Measurements from ENCODE around the gene MRPL27.

DNA sequence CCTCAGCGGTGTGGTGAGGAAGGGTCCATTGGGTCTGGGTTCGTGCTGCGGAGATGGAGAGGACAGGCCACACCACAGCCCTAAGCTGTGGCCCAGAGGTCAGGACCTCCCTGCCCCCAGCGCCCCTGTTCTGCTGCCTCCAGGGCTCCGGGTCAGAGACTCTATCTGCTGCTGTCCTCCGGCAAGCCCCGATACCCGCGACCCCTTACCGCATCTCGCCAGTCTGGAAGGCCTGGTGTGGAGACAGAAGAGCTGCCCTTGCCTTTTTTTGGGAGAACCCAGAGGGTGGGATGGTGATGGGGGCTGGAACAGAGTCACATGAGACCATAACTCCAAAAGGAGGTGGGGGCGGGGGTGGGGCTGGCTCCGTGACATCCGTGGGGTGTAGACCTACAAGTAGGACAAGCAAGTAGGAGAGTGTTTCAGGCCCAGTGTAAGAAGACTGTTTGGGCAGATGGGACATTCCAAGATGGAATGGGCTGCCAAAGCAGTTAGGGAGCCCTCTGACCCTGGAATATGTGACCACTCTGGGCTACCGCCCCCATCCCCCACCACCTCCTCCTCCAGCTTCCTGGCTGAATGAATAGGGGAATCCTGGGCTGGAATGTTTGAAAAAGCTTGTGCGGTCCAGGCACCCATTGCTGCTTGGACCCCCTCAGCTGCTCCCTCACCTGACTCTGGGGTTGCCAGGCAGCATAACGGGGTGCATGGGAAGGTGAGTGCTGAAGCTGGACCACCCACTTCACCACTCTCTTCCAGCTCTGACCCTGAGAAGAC, 25.7 kb downstream of the MRPL27 start:
- TF ChIP-seq, protein P1, sequence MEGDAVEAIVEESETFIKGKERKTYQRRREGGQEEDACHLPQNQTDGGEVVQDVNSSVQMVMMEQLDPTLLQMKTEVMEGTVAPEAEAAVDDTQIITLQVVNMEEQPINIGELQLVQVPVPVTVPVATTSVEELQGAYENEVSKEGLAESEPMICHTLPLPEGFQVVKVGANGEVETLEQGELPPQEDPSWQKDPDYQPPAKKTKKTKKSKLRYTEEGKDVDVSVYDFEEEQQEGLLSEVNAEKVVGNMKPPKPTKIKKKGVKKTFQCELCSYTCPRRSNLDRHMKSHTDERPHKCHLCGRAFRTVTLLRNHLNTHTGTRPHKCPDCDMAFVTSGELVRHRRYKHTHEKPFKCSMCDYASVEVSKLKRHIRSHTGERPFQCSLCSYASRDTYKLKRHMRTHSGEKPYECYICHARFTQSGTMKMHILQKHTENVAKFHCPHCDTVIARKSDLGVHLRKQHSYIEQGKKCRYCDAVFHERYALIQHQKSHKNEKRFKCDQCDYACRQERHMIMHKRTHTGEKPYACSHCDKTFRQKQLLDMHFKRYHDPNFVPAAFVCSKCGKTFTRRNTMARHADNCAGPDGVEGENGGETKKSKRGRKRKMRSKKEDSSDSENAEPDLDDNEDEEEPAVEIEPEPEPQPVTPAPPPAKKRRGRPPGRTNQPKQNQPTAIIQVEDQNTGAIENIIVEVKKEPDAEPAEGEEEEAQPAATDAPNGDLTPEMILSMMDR (conservative IDR thresholded peaks at IDR 0.05; ENCODE audit: low read length) = no peak
- no peak for TF ChIP-seq EZH2phosphoT487 (IDR thresholded peaks at IDR 0.05; ENCODE audit: borderline replicate concordance, low read depth, low read length)

All from OCI-LY7 (cell line).